ENCODE measurements around the gene PARP1.

The PARP1 gene

DNA sequence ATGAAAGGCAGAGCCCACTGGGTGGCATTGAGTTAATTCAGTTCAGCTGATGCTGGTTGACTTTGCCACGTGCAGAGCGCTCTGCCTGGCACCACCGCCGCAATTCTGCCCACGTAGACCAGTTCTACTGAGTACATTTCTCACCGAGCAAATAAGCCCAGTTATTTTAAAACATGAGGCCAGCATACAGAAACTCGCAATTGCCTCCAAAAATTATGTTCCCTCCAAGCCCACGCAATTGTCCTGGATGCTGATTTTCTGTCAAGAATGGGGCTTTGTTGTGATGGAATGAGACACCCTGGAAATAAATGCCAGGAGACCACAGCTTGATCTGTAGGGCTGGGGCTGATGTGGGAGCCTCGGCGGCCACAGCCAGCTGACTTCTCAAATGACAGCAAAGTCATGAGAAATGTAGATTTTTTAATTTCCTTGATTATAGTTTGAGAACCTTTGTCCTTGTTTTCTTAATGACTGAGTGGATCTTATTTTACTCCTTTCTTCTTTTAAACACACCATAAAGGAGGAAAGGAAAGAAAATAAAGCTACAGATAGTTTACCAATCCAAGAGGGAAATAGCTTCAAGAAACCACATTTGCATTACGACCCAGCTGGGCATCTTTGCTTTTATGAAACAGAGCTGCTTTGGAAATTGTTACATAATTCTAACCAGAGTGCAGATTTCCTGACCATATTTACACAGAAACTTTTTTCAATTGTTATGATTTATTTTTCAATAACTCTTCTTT is 11.6 kb upstream of the PARP1 start:
- no peak for DNase-seq (ENCODE audit: low read depth)
- TF ChIP-seq, protein P1, sequence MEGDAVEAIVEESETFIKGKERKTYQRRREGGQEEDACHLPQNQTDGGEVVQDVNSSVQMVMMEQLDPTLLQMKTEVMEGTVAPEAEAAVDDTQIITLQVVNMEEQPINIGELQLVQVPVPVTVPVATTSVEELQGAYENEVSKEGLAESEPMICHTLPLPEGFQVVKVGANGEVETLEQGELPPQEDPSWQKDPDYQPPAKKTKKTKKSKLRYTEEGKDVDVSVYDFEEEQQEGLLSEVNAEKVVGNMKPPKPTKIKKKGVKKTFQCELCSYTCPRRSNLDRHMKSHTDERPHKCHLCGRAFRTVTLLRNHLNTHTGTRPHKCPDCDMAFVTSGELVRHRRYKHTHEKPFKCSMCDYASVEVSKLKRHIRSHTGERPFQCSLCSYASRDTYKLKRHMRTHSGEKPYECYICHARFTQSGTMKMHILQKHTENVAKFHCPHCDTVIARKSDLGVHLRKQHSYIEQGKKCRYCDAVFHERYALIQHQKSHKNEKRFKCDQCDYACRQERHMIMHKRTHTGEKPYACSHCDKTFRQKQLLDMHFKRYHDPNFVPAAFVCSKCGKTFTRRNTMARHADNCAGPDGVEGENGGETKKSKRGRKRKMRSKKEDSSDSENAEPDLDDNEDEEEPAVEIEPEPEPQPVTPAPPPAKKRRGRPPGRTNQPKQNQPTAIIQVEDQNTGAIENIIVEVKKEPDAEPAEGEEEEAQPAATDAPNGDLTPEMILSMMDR (IDR thresholded peaks at IDR 0.05; ENCODE audit: low read length, missing control alignments), result no peak
- H3K4me3 ChIP-seq (replicated peaks; ENCODE audit: low read depth, low read length), result no peak overlapping the region

DNA sequence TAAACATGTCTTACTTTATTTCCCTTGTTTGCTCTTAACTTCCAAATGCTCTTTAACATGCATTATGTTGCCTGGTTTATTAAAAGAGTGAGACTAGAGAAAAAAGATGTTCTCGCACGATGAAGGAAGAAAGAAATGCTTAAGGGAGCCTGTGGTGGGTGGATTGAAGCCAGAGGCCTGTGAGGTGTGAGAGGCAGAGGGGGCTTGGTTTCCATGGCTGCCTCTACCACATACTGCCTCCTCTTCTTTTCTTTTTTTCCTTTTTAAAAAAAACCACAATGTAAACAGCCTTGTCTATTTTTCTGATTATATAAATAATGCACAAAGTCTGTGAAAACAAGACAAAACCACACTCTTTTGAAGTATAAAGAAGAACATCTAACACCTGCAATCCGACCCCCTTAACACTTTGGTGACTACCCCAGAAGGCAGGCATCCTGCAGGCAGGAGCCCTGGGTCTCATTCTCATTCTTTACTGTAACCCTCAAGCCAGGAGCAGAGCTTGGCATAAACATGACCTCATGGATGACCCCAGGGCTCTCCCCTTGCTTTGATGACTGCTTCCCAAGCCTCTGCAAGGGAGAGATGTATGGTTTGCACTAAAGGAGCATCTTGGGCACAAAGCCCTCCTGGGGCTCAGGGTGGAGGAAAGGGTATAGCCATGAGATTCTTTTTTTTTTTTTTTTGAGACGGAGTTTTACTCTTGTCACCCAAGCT is 10.1 kb upstream of the PARP1 start:
- TF ChIP-seq, protein P1 (IDR thresholded peaks at IDR 0.05; ENCODE audit: low read length, missing control alignments), result no peak
- no peak overlapping the region for H3K4me3 ChIP-seq (replicated peaks; ENCODE audit: low read depth, low read length)
- DNase-seq (ENCODE audit: low read depth), result no peak

DNA sequence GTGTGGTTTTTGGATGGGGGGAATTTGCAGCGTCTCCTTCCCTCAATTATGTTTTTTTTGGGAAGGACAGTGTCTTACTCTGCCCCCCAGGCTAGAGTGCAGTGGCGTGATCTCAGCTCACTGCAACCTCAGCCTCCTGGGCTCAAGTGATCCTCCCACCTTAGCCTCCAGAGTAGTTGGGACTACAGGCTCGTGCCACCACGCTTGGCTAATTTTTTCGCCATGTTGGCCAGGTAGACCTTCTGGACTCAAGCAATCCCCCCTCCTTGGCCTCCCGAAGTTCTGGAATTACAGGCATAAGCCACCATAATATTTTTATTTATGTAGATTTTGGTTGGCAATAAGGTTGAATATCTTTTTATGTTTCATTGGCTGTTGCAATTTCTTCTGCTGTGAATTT is 9.5 kb upstream of the PARP1 start:
- no peak overlapping the region for H3K4me3 ChIP-seq (replicated peaks; ENCODE audit: low read depth, low read length)
- TF ChIP-seq, protein P1 (IDR thresholded peaks at IDR 0.05; ENCODE audit: low read length, missing control alignments), result no peak
- DNase-seq (ENCODE audit: low read depth), result no peak

DNA sequence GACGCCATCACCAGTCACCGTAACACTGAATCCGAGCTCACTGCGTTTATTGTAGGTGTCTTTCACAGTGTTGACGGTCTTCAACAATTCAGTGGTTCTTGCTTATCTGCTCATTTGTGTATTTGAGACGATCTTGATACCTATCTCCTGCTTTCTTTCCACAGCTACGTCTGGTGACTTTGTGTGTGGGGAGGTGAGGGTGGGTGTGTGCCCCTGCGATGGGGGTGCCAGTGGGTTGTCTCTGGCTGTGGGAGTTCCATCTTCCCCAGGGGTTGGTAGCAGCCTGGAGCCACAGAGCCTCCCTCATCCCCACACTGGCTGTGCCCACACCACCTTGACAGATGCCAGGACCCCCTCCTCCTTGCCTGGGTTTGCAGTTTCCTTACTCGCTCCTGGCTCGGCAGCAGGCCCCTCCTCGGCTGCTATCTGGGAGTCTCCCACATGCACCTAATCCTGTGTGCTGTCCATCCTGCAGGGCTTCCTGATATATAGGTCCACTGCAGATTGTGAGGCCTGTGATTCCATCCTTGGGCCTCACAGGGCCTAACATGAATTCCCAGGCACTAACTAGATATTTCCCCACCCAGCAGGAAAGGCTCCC is 6.3 kb upstream of the PARP1 start:
- no peak for DNase-seq (ENCODE audit: low read depth)
- TF ChIP-seq, protein P1 (IDR thresholded peaks at IDR 0.05; ENCODE audit: low read length, missing control alignments), result no peak
- H3K4me3 ChIP-seq (replicated peaks; ENCODE audit: low read depth, low read length), result no peak overlapping the region

DNA sequence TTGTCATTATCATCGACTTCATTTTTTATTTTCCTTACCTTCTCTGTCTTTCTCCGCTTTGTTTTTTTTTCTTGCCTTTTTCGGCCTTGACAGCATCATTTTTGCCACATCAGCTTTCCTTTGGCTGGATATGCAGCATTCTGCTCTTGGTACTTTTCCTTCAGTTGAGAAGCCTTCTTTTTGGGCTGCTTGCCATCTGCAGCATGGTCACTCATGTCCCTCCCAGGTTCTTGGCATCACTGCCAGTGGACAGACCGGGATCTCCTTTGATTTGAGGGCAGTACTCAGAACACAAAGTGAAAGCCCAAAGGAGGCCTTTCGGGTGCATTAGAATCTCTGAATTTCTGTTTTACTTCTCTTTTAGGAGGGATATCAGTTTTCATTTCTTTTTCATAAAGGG is 3.7 kb upstream of the PARP1 start:
- no peak overlapping the region for H3K4me3 ChIP-seq (replicated peaks; ENCODE audit: low read depth, low read length)
- DNase-seq (ENCODE audit: low read depth), result no peak
- TF ChIP-seq, protein P1 (IDR thresholded peaks at IDR 0.05; ENCODE audit: low read length, missing control alignments), result no peak

DNA sequence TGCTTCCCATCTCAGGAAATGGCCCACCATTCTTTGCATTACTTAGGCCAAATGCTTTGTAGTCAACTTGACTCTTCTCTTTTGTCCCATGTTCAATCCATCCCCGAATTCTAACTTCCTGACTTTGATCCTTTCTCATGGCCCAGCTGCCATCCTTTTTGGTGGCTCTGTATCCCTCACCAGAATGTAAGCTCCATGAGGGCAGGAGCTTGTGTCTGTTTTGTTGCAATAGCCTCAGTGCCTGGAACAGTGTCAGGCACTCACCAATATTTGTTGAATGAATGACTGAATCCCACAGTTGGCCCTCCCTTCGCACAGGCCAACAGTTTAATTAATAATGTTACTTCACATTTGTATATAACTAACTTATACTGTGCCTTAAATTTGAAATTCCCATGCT is 3.1 kb upstream of the PARP1 start:
- no peak for DNase-seq (ENCODE audit: low read depth)
- TF ChIP-seq, protein P1 (IDR thresholded peaks at IDR 0.05; ENCODE audit: low read length, missing control alignments), result no peak
- H3K4me3 ChIP-seq (replicated peaks; ENCODE audit: low read depth, low read length), result no peak overlapping the region

All from fibroblast of pulmonary artery (primary cell).